Measurements from ENCODE around the gene TTN. TPM values are rescaled to one million over a fixed set of nuclear protein-coding genes. Genes with fewer than 3 reads are reported as not detected.

The TTN gene
- total and polyA plus RNA-seq, 2 of the 4 experiments (the other 2 are of a cell fraction) = 0.02 to 0.18 TPM

GRCh38 chr2:178855151-178855550 lies 47.9 kb upstream of the TTN start:
- CTCF ChIA-PET = no interaction called here
- DNase-seq = no peak

More at GRCh38 chr2:178855151-178855550, 47.9 kb upstream of the TTN start:
- no peaks in the 10 kb centered on the region for H3K9me3 ChIP-seq (ENCODE audit: control insufficient read depth, insufficient read depth, low read length)
- intact Hi-C loops (cut with micrococcal nuclease) = no loop called here
- no peak overlapping the region for H4K5ac ChIP-seq (ENCODE audit: low read depth, low read length)
- TF ChIP-seq MXI1 (IDR thresholded peaks at IDR 0.05; ENCODE audit: borderline replicate concordance, low read depth, low read length) (no peak), MAZ (IDR thresholded peaks at IDR 0.05; ENCODE audit: borderline replicate concordance, low read depth, low read length) (no peak), FOS (IDR thresholded peaks at IDR 0.05; ENCODE audit: low read depth, low read length) (no peak), SMC3 (IDR thresholded peaks at IDR 0.05; ENCODE audit: low read depth, low read length) (no peak), RAD21 (IDR thresholded peaks at IDR 0.05; ENCODE audit: low read length) (no peak), NFE2L2 (IDR thresholded peaks at IDR 0.05; ENCODE audit: low read depth, low read length) (no peak), RCOR1 (IDR thresholded peaks at IDR 0.05; ENCODE audit: insufficient replicate concordance, low read length) (no peak), CHD1 (IDR thresholded peaks at IDR 0.05; ENCODE audit: low read depth, low read length) (no peak)
- TF ChIP-seq, protein P1, sequence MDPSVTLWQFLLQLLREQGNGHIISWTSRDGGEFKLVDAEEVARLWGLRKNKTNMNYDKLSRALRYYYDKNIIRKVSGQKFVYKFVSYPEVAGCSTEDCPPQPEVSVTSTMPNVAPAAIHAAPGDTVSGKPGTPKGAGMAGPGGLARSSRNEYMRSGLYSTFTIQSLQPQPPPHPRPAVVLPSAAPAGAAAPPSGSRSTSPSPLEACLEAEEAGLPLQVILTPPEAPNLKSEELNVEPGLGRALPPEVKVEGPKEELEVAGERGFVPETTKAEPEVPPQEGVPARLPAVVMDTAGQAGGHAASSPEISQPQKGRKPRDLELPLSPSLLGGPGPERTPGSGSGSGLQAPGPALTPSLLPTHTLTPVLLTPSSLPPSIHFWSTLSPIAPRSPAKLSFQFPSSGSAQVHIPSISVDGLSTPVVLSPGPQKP (IDR thresholded peaks at IDR 0.05; ENCODE audit: borderline replicate concordance, low read depth, low read length) = no peak
- TF ChIP-seq, protein P2, sequence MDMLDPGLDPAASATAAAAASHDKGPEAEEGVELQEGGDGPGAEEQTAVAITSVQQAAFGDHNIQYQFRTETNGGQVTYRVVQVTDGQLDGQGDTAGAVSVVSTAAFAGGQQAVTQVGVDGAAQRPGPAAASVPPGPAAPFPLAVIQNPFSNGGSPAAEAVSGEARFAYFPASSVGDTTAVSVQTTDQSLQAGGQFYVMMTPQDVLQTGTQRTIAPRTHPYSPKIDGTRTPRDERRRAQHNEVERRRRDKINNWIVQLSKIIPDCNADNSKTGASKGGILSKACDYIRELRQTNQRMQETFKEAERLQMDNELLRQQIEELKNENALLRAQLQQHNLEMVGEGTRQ (IDR thresholded peaks at IDR 0.05; ENCODE audit: low read depth, low read length) = no peak
- H3K9me1 ChIP-seq (ENCODE audit: insufficient read depth, low read length) = no peaks in the 10 kb centered on the region
- H3K27ac ChIP-seq (ENCODE audit: insufficient read depth, low read length) = no peak overlapping the region
- no peak overlapping the region for H2BK120ac ChIP-seq (ENCODE audit: low read depth, low read length)
- POLR2A ChIA-PET (ENCODE audit: unreplicated experiment) = no interaction called here
- H4K91ac ChIP-seq (ENCODE audit: insufficient read depth, low read depth, low read length) = no peak overlapping the region
- no peak for ATAC-seq (ENCODE audit: low read depth)
- H3K18ac ChIP-seq (ENCODE audit: low read depth, low read length) = no peak overlapping the region
- no peaks in the 10 kb centered on the region for H3K36me3 ChIP-seq (ENCODE audit: control insufficient read depth, insufficient read depth, low read length)
- H2BK15ac ChIP-seq (ENCODE audit: low read depth, low read length) = no peak overlapping the region
- H3K23ac ChIP-seq (ENCODE audit: low read depth, low read length) = no peak overlapping the region
- H3K4ac ChIP-seq (ENCODE audit: low read depth, low read length) = no peak overlapping the region
- H3K79me1 ChIP-seq (ENCODE audit: low read depth in 1 of 2, low read length in 2 of 2) = no peaks in the 10 kb centered on the region
- H4K8ac ChIP-seq (ENCODE audit: low read depth in 2 of 2, low read length in 2 of 2) = no peak overlapping the region
- H2AK5ac ChIP-seq (ENCODE audit: low read depth, low read length) = no peak overlapping the region
- H3K9ac ChIP-seq (ENCODE audit: low read depth, low read length) = no peak overlapping the region
- no peak overlapping the region for H2AK9ac ChIP-seq (replicated peaks; ENCODE audit: low read depth, low read length, poor library complexity)
- H4K20me1 ChIP-seq (ENCODE audit: insufficient read depth, low read length) = no peaks in the 10 kb centered on the region
- no peak overlapping the region for H3K4me2 ChIP-seq (ENCODE audit: low read depth, low read length)
- H3K27me3 ChIP-seq (ENCODE audit: control insufficient read depth, insufficient read depth, low read length) = no peaks in the 10 kb centered on the region
- BruUV-seq (replicated peaks) = no TSS peak
- no peaks in the 10 kb centered on the region for H3K4me1 ChIP-seq (ENCODE audit: control insufficient read depth, insufficient read depth, low read length)
- H2BK20ac ChIP-seq (ENCODE audit: low read depth, low read length) = no peak overlapping the region
- no peak overlapping the region for H2BK5ac ChIP-seq (ENCODE audit: low read depth, low read length, poor library complexity, severe bottlenecking)
- in situ Hi-C loops (cut with MboI; ENCODE audit: low sequenced_read_pairs) = no loop called here
- no peak overlapping the region for H3K4me3 ChIP-seq (ENCODE audit: insufficient read depth, low read depth, low read length)
- no peak overlapping the region for H3K56ac ChIP-seq (ENCODE audit: extremely low read depth, insufficient read depth, low read length)
- no peak overlapping the region for H3K14ac ChIP-seq (replicated peaks; ENCODE audit: low read depth, low read length)
- H2AFZ ChIP-seq (replicated peaks; ENCODE audit: low read length, poor library complexity) = no peak overlapping the region
- dilution Hi-C loops (cut with HindIII; ENCODE audit: low sequenced_read_pairs, unreplicated experiment) = no loop called here

All from IMR-90 (cell line).